Activated CD4-positive, CD25-positive, alpha-beta regulatory T cell treated with anti-CD3 and anti-CD28 coated beads, Interleukin-2, amount 50 U/mL, for 16 hours (primary cell): ENCODE data around the gene MZT2A.
"Not testable (repeated sequence)": the region's sequence is repeated elsewhere in the genome, so short reads cannot be mapped to it uniquely, and the experiment has no call there.

Experiments
- DNase-seq: peaks from one replicate; pipeline ENCODE4 v3.0.0-alpha.2; 2020; ENCODE audit warnings: low read depth, low spot score

The MZT2A gene

DNA sequence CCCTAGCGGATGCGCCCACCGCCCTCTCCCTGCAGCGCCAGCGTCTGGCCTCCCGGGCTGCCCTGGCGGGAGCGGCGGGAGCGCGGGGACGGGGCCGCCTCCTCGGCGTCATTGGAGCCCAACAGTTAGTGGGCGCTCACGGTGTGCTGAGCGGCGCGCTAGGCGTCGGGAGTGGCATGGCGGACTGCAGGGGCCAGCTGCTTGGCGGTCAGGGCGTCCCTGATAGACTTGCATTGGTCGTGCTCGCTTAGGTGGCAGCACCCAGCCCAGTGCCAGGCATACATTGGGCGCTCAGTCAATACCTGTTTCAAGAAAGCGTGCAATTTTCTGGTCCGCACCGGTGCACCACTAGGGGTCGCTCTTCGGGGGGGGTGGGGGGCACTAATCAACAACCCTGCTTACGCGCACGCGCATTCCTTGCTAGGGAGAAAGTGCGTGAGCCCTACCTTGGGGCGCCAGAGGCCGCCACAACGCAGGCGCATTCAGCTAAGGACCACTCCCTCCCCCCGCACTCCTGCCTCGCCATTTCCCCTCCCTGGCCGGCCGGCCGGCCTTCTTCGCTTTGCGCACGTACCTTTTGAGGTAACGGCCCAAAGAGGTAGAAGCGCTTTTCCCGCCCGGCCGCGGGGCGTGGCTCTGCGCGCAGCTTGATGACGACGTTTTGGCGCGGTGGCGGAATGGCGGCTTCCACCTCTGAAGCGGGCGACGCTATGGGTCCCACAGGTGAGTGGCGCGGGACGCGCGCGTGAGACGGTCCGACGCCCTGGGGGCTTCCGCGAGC, 411 bp upstream of the MZT2A start:
- peak; percentile 84 for DNase-seq

DNA sequence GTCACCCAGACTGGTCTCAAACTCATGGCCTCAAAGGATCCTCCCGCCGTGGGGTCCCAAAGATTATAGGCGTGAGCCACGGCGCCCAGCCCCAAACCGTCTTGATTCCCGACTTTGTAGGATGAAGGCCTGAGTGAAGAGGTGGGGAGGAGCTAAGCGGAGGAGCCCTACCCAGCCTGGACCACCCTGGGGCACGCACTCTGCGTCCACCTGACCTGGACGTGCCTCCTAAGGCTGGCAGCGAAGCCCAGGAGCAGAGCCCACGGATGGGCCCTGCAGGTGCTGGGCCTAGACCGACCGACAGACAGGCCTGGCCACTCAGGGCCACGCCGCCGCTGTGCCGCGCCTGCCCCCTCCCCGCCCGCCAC, 744 bp downstream of the MZT2A start:
- not testable (repeated sequence) for DNase-seq

DNA sequence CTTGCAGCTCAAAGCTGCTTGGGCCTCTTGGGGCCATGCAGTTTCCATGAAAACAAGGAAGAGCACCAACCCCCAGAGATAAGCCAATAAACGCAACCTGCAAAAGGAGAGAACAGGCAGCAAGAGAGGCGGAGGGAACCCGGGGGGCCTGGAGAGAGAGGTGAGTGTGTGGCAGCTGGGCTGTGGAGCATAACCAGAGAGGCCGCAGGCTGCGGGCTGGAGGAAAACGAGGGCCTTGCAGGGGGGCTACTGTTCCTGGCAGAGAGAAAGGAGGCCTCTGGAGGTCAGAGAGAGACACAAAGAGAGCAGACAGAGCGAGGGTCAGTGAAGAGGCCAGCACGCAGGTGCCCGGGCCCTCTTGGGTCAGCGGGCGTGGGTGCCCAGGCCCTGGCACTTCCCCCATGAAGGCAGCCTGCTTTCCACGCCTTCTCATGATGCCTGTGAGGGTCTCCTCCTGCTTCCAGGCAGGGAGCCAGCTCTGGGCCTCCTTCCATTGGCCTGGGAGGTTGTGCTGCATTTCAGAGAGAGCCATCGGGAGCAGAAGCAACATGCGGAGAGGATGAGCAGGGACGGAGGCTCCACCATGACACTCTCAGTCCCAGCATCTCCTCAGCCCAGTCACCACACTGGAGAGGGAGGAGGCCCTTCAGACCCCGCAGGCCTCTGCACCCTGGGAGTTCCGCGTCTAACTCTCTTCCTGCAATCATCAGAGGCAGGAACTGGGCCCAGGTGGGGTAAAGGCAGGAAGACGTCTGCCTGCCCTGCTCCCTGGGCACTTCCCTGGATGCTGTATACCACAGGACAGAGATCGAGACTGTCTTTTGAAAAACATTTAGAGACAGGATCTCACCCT, 1.4 kb downstream of the MZT2A start:
- DNase-seq, result not testable (repeated sequence)

DNA sequence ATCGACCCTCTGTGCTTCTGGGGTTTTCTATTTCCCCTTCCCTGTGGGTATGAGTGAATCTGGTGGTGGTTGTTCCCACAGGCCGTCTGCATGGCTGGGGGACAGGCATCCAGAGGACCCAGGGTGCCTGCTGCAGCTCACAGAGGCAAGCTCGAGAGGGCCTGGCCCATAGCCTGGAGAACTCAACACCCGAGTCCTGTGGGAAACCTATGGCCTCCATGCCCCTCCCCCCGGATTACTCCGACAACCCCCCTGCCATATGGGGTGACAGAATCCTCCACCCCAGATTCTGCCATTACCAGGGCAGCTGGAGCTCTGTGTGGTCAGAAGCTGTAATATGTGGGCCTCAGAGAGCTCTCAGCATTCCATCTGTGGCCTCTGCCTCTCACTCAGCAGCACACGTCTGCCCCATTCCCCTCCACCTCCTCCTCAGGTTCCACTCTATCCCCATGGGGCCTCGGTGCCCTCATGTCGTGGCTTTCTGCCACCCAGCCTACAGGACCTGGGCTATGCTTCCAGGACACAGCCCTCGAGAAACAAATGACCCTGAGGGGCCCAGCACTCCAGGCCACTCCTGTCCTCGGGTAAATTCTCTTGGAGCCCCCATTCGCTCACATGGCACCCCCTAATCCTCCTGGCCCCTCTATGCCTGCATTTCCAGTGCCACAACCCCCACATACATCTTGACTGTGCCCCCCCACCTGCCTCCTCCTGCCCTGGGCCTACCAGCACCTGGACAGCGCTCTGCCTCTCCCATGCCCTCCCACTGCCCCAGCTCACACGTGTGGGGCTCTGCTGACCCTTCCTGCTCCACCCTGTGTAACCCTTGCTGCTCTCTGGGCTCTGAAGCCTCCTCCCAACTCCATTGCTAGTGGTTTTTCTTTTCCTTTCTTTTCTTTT, 3.6 kb downstream of the MZT2A start:
- DNase-seq, result no peak

DNA sequence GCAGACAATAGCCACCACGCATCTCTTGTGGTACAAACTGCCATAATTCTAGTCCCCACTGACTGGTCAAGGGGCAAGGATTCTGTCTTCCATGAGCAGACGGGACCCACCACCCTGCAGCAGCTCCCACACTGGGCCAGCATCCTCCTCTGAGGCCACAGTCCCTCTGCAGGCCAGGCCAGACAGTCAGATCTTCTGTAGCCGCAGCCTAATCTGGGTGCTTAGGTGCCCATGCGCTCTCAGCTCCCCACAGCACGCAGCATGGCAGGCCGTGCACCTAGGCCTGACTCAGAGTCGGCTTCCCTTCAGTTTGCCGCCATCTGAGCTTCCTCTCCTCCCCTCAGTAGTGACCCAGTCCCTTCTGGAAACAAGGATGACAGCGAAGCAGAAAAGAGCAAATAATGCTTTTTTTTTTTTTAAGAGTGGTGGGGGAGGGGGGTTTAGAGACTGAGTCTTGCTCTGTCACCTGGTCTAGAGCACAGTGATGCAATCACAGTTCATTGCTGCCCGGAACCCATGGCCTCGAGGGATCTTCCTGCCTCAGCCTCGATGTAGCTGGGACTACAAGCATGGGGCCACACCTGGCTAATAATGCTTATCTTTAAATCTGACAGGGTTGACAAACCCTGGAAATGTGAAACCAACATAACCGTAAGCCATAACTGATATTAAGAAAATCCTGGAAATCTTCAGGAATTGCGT, 5.8 kb downstream of the MZT2A start:
- DNase-seq, result not testable (repeated sequence)

DNA sequence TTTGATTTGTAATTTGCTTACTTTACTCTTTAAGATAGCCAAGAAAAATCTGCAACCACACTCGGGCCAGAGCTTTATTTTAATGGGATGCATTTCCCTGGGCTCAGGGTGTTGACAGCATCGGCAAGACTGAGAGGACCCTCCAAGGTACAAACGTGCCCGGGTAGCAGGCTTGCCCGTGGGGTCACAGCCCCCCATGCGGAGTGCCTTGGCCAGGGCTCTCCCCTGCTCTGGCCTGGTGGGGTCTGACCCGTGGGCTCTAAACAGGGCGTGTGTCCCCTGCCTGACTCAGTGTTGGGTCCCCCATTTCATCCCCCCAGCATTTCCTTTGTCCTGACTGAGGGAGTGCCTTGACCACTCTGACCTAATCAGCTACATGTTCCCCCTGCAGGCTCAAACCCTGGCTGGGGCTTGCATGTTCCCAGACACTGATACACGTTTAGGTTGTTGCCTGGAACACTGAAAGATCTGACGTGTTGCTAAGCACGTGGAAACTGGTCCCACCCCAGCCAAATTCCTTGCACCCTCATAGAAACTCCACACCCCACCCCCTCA, 7.2 kb downstream of the MZT2A start:
- DNase-seq, result not testable (repeated sequence)

DNA sequence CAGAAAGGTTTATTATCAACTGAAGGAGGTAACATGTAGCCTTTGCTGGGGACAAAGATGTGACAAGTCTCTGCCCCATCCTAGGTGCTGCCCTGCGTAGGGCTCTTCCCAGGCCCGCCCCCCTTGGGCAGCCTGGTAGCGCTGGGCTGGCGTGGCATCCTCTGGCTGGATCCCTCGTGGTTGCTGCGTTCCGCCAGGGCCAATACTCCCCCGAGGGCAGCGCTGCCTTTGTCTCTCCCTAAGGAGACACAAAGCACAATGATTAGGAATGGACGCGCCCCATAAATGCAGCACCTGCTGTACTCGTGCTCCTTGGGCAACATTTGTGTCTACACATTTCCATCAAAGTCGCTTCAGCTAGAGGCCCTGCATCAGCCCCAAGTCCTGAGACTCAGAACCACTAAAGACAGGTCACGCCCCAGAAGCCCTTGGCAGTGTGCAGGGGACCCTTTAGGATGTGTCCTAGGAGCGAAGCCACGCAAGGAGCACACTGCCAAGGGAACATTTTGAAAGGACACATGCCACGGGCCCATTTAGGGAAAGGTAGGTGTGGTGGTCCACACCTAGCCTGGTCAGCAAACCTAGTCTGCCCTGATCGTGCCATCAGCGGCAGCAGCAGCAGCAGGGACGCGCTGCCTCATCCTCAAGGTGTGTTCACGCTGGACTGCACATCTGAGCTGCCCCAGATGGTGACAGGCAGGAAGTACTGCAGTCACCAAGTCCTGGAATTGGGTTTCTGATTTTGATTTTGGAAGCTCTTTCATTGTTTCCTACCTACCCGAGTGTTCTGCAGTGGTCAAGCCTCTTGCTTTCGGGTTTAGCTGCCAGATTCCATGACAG, 8.0 kb downstream of the MZT2A start:
- not testable (repeated sequence) for DNase-seq

DNA sequence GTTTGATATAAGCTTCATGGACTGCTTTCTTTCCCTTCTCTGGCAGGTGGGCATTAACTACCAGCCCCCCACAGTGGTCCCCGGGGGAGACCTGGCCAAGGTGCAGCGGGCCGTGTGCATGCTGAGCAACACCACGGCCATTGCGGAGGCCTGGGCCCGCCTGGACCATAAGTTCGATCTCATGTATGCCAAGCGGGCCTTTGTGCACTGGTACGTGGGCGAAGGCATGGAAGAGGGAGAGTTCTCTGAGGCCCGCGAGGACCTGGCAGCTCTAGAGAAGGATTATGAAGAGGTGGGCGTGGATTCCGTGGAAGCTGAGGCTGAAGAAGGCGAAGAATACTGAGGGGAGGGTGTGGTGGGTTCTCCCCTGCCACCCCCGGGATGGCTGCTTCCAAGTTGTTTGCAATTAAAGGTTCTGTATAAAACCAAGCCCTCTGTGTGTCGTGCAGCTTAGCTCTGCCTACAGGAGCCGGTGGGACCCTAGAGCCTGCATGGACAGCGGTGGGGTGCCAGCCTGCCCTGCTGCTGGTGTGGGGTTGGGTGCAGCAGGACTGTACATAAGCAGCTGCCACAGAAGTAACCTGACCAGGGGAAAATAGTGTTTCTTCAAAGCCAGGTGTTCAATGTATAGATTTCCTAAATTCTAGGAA, 9.6 kb downstream of the MZT2A start:
- DNase-seq, result not testable (repeated sequence)

DNA sequence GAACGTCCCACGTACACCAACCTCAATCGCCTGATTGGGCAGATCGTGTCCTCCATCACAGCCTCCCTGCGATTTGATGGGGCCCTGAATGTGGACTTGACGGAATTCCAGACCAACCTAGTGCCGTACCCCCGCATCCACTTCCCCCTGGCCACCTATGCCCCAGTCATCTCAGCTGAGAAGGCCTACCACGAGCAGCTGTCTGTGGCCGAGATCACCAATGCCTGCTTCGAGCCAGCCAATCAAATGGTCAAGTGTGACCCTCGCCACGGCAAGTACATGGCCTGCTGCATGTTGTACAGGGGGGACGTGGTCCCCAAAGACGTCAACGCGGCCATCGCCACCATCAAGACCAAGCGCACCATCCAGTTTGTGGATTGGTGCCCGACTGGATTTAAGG, 11.8 kb downstream of the MZT2A start:
- not testable (repeated sequence) for DNase-seq

DNA sequence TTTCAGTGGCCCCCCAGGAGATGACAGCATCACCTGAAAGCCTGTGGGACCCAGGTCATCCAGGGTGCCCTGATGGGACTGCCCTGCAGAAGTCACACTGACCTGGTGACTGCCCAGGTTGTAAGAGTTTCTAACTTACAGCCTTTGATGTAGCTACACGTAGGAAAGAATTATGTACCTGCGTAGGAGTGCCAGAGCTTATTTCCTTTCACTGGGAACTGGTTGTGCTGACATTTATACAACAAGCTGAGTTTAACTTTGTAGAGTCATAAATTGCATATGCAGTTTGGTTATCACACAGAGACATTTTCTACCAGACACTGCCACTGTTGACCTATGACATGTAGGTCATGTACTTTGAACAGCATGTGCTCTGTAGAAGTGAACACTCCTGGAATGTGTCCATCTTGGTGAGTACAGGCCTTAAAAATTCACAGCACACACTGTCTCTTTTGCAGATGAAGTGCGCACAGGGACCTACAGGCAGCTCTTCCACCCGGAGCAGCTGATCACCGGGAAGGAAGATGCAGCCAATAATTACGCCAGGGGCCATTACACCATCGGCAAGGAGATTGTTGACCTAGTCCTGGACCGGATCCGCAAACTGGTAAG, 13.2 kb downstream of the MZT2A start:
- not testable (repeated sequence) for DNase-seq

DNA sequence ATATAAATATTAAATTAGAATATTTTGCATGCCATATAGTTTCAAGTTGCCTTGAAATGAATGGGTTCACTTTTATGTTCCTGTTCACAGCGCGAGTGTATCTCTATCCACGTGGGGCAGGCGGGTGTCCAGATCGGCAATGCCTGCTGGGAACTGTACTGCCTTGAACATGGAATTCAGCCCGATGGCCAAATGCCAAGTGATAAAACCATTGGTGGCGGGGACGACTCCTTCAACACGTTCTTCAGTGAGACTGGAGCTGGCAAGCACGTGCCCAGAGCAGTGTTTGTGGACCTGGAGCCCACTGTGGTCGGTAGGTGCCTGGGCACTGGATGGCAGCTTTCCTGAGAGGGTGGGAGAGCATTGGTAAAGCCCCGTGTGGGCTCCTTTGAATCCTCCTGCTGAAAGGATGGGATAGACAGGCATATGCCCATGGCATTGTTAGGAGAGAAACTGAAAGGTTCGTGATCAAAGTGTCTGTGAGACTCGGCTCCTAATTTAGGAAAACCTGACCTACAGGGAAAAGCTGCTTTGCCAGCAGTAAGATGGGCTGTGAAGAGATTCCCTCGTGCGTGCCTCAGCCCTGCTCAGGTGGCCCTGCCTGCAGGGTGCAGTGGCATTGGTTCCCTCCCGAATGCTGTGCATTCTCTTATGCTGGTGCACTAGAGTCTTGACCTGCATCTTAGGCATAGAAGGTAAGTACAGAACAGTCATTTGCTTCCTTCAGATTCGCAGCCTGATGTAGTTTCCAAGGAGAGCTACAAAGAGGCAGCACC, 13.9 kb downstream of the MZT2A start:
- not testable (repeated sequence) for DNase-seq

DNA sequence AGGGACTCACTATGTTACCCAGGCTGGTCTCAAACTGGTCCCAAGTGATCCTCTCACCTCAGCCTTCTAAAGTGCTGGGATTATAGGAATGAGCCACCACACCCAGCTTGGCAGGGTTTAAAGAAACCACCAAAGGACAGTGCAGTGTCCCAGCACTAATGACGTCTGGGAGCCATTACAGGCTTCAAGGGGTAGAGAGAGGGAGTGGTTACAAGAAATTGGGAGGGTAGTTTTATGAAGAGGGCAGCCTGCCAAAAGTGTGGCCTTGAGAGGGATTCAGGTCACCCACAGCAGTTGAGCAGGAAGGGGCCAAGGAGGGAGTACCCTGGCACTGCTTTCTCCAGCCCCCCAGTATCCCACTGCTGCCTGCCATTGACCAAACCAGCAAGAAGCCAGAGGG, 15.0 kb downstream of the MZT2A start:
- not testable (repeated sequence) for DNase-seq

DNA sequence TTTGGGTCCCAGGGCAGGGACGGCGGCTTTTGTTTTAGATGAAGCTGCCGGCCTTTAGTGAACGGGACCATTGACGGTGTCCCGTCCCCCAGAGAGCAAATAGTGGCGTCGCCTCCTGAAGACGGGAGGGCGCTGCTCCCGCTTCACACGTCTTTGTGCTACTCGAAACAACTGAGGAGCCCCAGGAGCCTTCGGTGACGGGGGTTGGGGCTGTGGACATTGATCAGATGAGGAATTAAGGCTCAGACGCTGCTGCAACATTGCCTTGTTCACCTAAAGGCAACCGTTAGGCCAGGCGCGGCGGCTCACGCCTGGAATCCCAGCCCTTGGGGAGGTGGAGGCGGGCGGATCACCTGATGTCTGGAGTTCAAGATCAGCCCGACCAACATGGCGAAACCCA, 15.8 kb downstream of the MZT2A start:
- not testable (repeated sequence) for DNase-seq

DNA sequence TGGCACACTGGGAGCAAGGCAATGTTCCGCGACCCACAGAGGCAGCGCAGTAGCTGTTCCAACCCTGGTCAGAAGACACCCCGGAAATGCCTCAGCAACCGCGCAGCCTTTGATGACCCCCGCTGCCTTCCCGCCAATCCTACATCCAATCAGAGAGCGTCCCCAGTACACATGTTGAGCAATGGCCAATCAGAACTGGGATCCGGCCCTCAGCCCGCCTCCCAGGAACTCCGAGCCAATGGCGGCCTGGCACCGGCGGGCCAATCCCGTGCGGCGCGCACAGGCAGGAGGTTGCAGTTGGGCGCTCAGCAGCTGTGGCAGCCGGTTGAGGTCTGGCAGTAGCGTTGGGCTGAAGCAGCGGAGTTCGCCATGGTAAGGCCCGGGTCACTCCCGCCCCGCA, 16.4 kb downstream of the MZT2A start, which contains the start of gene TUBA3D:
TSS of gene TUBA3D (plus strand) at position 289 of the 400 bp plus-strand sequence. CDS start at position 370, 81 bp downstream.
- DNase-seq, result no peak

DNA sequence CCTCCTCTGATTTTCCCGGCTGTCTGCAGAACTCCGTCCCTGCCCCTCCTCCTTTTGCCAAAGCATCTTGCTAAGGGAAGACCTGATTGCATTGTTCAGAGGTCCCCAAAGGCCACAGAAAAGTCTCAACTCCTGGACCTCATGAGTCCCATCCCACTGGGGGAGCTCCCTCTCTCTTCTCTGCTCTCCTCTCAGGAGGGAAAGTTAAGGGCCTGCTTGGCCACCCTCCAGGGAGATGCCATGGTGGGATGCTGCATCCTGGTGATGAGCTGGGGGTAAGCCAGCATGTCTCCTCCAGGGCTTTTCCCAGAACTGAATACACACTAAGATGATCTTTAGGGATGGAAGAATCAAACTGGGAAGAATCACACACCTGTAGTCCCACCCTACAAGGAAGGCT, 18.9 kb downstream of the MZT2A start:
- DNase-seq, result not testable (repeated sequence)

DNA sequence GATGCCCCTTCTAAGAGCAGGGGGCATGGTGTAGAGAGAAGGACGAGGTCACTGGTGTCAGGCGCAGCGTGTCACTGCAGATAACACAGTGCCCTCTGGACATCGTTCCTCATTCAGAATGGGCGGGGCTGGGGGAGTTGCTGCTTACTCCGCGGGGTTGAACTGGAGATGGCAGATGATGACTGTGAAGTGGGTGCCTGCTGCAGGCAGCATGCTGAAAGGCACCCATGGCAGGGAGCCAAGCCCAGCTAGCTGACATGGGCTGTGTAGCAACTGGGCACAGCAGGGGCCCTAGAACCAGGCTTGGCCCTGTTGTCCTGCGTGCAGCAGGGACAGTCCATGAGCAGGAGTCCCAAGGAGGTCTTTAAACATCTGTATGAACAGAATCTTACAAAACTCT, 20.6 kb downstream of the MZT2A start:
- DNase-seq, result not testable (repeated sequence)

DNA sequence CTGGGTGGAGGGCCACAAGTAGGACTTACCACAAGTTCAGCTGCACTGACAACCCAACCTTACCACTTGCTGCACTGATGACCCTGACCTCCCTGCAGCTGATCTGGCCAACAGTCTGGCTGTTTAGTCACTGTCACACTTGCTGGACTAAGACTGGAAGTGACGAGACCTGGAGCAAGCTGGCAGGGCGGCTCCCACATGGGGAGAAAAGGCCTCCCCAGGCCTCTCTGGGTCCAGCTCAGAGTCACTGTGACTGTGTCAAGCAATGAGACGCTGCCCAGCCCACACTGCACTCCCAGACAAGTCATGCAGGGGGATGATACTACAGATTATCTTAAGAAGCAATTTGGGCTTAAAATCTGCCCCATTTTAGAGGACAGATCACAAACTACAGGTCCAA, 21.3 kb downstream of the MZT2A start:
- DNase-seq, result not testable (repeated sequence)

DNA sequence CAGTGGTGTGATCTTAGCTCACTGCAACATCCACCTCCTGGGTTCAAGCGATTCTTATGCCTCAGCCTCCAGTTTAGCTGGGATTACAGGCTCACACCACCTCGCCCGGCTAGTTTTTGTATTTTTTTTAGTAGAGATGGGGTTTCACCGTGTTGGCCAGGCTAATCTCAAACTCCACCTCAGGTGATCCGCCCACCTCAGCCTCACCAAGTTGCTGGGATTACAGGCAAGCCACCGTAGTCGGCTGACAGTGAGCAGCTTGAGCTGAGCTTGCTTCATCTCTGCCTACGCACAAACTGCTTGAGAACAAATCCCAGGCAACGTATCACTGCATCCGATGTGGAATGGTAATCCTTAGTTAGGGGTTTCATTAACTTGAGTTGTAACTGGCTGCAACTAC, 24.5 kb downstream of the MZT2A start:
- not testable (repeated sequence) for DNase-seq
